Fibroblast of villous mesenchyme (primary cell): ENCODE measurements around the gene DYTN. TPM values are rescaled to one million over a fixed set of nuclear protein-coding genes. Genes with fewer than 3 reads are reported as not detected.

ENCODE experiments used
- DNase-seq: peaks from one replicate; pipeline ENCODE4 v3.0.0-alpha.2; 2010; ENCODE audit warnings: low read depth
- H3K4me3 ChIP-seq: 2 replicates; pipeline ENCODE4 v1.5.1; 2011; ENCODE audit warnings: low read depth, mild to moderate bottlenecking, low read length
- CTCF ChIP-seq: IDR thresholded peaks from 2 replicates; pipeline ENCODE4 v1.5.1; 2012; ENCODE audit warnings: low read depth, mild to moderate bottlenecking, low read length; ENCODE audit not compliant: insufficient read depth
- total RNA-seq: library from RNA; depleted of rRNA; stranded (reverse); fragments of >200 nt; gene quantifications from 2 replicates; pipeline ENCODE4 v1.2.3, GENCODE V29; 2012

The DYTN gene
- total RNA-seq, 1 donor, result not detected

DNA sequence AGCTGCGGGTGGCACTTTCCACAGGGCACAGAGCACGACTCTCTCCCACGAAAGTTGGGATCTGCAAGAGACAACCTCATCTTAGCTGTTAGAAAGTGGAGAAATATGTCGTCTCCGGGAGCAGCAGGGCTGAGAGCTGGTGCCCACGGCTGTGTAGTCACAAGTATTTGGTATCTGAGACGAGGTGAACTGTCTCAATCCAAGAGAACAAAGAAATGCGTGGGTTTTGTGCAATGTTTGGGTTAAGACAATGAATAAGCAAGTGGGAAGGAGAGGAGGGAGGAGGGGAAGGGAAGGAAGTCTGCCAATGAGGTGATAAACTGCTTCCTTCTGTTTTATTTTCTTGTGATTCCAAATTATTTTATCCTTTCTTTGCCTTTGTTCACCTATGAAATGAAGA lies 18.0 kb downstream of the DYTN start:
- no peak overlapping the region for H3K4me3 ChIP-seq
- DNase-seq, result no peak
- no peak for TF ChIP-seq CTCF

DNA sequence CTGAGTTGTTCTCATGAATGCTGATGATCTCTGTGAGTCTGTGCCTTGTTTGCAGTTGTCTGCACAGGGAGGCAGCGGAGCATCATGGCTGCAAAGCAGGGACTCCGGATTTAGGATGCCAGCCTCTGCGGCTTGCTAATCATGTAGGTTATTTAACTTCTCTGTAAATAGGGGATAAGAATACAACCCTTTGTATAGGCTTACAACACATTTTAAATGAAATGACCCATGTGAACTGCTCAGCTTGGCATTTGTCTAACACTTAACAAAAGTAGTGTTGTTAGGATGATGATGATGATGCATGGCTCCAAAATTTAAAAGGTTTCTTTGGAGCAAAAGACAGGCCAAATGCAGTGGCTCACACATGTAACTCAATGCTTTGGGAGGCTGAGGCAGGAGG lies 19.4 kb downstream of the DYTN start:
- no peak for TF ChIP-seq CTCF
- no peak for DNase-seq
- no peak overlapping the region for H3K4me3 ChIP-seq

DNA sequence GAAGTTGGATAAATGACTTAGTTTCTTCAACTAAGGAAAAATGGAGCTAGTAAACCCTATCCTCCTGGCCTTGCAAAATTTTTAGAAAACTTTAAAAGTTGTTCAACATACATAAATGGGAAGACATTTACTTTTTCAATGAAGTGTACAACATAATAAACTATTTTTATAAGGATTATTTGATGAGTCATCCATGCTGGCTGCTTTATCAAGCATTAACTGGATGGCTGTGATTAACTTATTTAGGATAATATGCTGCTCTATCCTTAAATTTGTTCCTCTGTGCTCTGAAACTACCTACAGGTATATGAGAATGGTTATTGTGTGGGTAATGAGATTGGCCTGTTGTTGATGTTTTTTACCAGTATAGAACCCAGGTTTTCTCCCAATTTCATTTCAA lies 21.3 kb downstream of the DYTN start:
- no peak for DNase-seq
- no peak for TF ChIP-seq CTCF
- H3K4me3 ChIP-seq, result no peak overlapping the region

DNA sequence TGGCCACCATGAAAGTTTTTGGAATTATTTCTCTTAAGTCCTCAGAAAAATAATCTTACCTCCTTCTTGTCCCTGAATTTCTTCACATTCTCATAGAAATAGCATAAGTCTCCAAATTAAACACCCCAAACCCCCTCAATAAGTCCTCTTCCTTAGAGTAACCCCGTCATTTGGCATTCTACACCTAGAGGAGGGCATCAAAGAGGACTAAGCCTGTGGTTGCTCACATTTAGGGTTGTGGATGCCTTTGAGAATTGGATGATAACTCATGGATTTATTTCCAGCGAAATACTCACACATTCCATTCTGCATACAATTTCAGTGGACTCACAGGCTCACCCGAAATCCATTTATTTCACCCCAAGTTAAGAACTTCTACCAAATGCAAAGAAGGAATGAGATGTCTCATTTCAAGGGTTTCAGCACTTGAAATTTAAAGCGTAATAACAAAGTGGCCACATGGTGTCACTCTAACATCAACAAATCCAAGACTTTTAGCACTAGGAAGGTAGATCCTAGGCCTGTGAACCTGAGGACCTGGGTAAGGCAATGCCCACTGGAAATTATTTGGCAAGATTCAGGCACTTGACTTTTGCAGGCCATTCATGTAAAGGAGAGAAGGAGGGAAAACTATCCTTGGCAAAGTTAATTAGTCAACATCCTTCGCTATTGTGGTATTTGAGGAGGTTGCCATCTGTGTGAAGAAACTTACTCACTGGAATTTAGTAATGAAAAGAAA lies 24.6 kb downstream of the DYTN start:
- no peak overlapping the region for H3K4me3 ChIP-seq
- TF ChIP-seq CTCF, result peak; percentile 57
- peak; percentile 68 for DNase-seq

GRCh38 chr2:206692971-206693370 lies 25.2 kb downstream of the DYTN start:
- TF ChIP-seq CTCF, result no peak
- H3K4me3 ChIP-seq, result no peak overlapping the region
- no peak for DNase-seq

DNA sequence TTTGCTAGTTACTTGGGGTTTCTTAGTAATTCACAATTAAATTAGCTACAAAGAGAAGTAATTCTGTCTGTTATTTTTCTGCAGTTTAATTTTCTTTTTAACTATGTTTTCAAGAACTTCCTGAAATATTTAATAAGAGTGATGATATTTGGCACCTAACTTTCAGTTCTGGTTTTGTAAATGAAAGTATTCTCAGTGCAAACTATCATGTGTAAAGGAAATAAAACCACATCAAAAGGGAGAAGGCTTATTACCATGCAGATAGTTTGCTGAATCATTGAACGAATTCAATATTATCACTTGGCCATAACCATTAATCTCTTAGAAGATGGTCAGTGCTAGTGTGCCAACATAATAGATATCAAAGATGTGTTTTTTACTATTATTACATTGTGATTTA lies 29.2 kb downstream of the DYTN start:
- no peak for DNase-seq

More for the DNA sequence above, 29.2 kb downstream of the DYTN start:
- TF ChIP-seq CTCF, result no peak
- H3K4me3 ChIP-seq, result no peak overlapping the region
